GM12892 (cell line): Measurements from ENCODE around the gene ALDH1A3.

ENCODE experiments used
- POLR2A ChIP-seq: IDR thresholded peaks from 2 replicates; pipeline ENCODE4 v1.6.1; 2011; ENCODE audit warnings: low read depth, low read length, control low read depth
- POLR2AphosphoS5 ChIP-seq: IDR thresholded peaks from 2 replicates; pipeline ENCODE4 v1.6.1; 2011; ENCODE audit warnings: low read depth, low read length, control low read depth

- TF ChIP-seq POLR2AphosphoS5 = no peak
- TF ChIP-seq POLR2A = no peak
Measured at GRCh38 chr15:100831467-100831866, 48.2 kb upstream of the ALDH1A3 start.
